Fibroblast of skin of back (primary cell): ENCODE results near the gene CD99.

Experiments
- DNase-seq: peaks from one replicate; pipeline ENCODE4 v3.0.0-alpha.2; 2013

The CD99 gene

GRCh38 chrX:2676794-2677675 is 14.1 kb upstream of the CD99 start:
- no peak for DNase-seq

GRCh38 chrX:2677764-2678163 is 13.3 kb upstream of the CD99 start:
- DNase-seq, result peak; percentile 95

- no peak for DNase-seq
Observed at GRCh38 chrX:2678583-2678982, 12.5 kb upstream of the CD99 start.

GRCh38 chrX:2679534-2680485 is 11.3 kb upstream of the CD99 start:
- no peak for DNase-seq

GRCh38 chrX:2680486-2681348 is 10.4 kb upstream of the CD99 start:
- no peak for DNase-seq

GRCh38 chrX:2682565-2683177 is 8.4 kb upstream of the CD99 start:
- DNase-seq, result no peak

GRCh38 chrX:2684256-2684655 is 6.8 kb upstream of the CD99 start:
- DNase-seq, result no peak

- DNase-seq, result no peak
Observed at GRCh38 chrX:2685886-2686285, 5.2 kb upstream of the CD99 start.

GRCh38 chrX:2689773-2690666 is 1.1 kb upstream of the CD99 start:
- no peak for DNase-seq

GRCh38 chrX:2691543-2692220 is 587 bp downstream of the CD99 start:
- DNase-seq, result peak; percentile 58

GRCh38 chrX:2692221-2693112 is 1.4 kb downstream of the CD99 start:
- peak; percentile 76 for DNase-seq

- DNase-seq, result no peak
Observed at GRCh38 chrX:2693113-2694002, 2.3 kb downstream of the CD99 start.

- DNase-seq, result no peak
Observed at GRCh38 chrX:2694914-2695267, 3.8 kb downstream of the CD99 start.

GRCh38 chrX:2696698-2697215 is 5.7 kb downstream of the CD99 start:
- DNase-seq, result peak; percentile 95

GRCh38 chrX:2697306-2697705 is 6.2 kb downstream of the CD99 start:
- no peak for DNase-seq

GRCh38 chrX:2697741-2698299 is 6.7 kb downstream of the CD99 start:
- peak; percentile 41 for DNase-seq

GRCh38 chrX:2698604-2699003 is 7.5 kb downstream of the CD99 start:
- DNase-seq, result no peak

GRCh38 chrX:2699959-2700358 is 8.9 kb downstream of the CD99 start:
- no peak for DNase-seq
